ENCODE measurements around the gene FAM222A. TPM values are rescaled to one million over a fixed set of nuclear protein-coding genes. Genes with fewer than 3 reads are reported as not detected.

Gene FAM222A
- total RNA-seq, 2 experiments from 2014 or later, result 0.70 to 1.6 TPM

GRCh38 chr12:109802828-109803227 is 89.2 kb downstream of the FAM222A start:
- Mint-ChIP-seq H3K9me3 (ENCODE audit: low read depth) (no peaks in the 10 kb centered on the region), H3K36me3 (no peaks in the 10 kb centered on the region), H3K27me3 (no peaks in the 10 kb centered on the region), H3K4me3 (no peak overlapping the region), H3K4me1 (no peaks in the 10 kb centered on the region), H3K27ac (no peak overlapping the region)
- no peak for DNase-seq
- no peak for ATAC-seq
- CTCF ChIA-PET, result no interaction called here

- DNase-seq (no peak), ATAC-seq (no peak)
- Mint-ChIP-seq H3K4me1 (no peaks in the 10 kb centered on the region), H3K27ac (no peak overlapping the region), H3K9me3 (ENCODE audit: low read depth) (no peaks in the 10 kb centered on the region), H3K27me3 (no peaks in the 10 kb centered on the region), H3K4me3 (no peak overlapping the region), H3K36me3 (no peaks in the 10 kb centered on the region)
- CTCF ChIA-PET, result interaction anchor here (1.2 to 5.4 kb wide), 5 partner anchors 22 to 85 kb away, joined by 3 to 103 read pairs (median 12); no protein-coding TSS in a partner anchor
Observed at GRCh38 chr12:109803678-109804077, 90.1 kb downstream of the FAM222A start.

GRCh38 chr12:109804820-109805761 is 91.5 kb downstream of the FAM222A start:
- H3K9me3 Mint-ChIP-seq (ENCODE audit: low read depth), result no peaks in the 10 kb centered on the region
- CTCF ChIA-PET, result interaction anchor here (0.7 to 5.4 kb wide), 21 partner anchors 8 to 644 kb away, joined by 3 to 103 read pairs (median 4); no protein-coding TSS in a partner anchor
- no peak overlapping the region for H3K4me3 Mint-ChIP-seq
- no peaks in the 10 kb centered on the region for H3K36me3 Mint-ChIP-seq
- no peaks in the 10 kb centered on the region for H3K27me3 Mint-ChIP-seq
- H3K27ac Mint-ChIP-seq, result no peak overlapping the region
- DNase-seq (peak; percentile 74), ATAC-seq (peak; percentile 76)
- no peaks in the 10 kb centered on the region for H3K4me1 Mint-ChIP-seq

- H3K27ac Mint-ChIP-seq, result no peak overlapping the region
- ATAC-seq (no peak), DNase-seq (no peak)
- no peak overlapping the region for H3K4me3 Mint-ChIP-seq
- H3K9me3 Mint-ChIP-seq (ENCODE audit: low read depth), result no peaks in the 10 kb centered on the region
- CTCF ChIA-PET, result interaction anchor here (5.4 kb wide), 1 partner anchor 35 kb away, joined by 103 read pairs; no protein-coding TSS in a partner anchor
- H3K27me3 Mint-ChIP-seq, result no peaks in the 10 kb centered on the region
- H3K36me3 Mint-ChIP-seq, result no peaks in the 10 kb centered on the region
- H3K4me1 Mint-ChIP-seq, result no peaks in the 10 kb centered on the region
Observed at GRCh38 chr12:109807954-109808643, 94.5 kb downstream of the FAM222A start.

- DNase-seq, result no peak
- CTCF ChIA-PET, result interaction anchor here (1.9 to 5.4 kb wide), 2 partner anchors 34 to 36 kb away, joined by 6 to 103 read pairs; no protein-coding TSS in a partner anchor
- Mint-ChIP-seq H3K9me3 (ENCODE audit: low read depth) (no peaks in the 10 kb centered on the region), H3K4me1 (no peaks in the 10 kb centered on the region), H3K27ac (no peak overlapping the region), H3K4me3 (no peak overlapping the region), H3K36me3 (no peaks in the 10 kb centered on the region), H3K27me3 (no peaks in the 10 kb centered on the region)
- ATAC-seq, result no peak
Observed at GRCh38 chr12:109808876-109809646, 95.4 kb downstream of the FAM222A start.

- CTCF ChIA-PET, result interaction anchor here (1.9 kb wide), 1 partner anchor 34 kb away, joined by 6 read pairs; no protein-coding TSS in a partner anchor
- DNase-seq (no peak), ATAC-seq (no peak)
- Mint-ChIP-seq H3K4me1 (no peaks in the 10 kb centered on the region), H3K4me3 (no peak overlapping the region), H3K27me3 (no peaks in the 10 kb centered on the region), H3K27ac (no peak overlapping the region), H3K9me3 (ENCODE audit: low read depth) (no peaks in the 10 kb centered on the region), H3K36me3 (no peaks in the 10 kb centered on the region)
Observed at GRCh38 chr12:109810954-109811623, 97.5 kb downstream of the FAM222A start.

GRCh38 chr12:109811624-109811995 is 98.0 kb downstream of the FAM222A start:
- H3K27me3 Mint-ChIP-seq, result no peaks in the 10 kb centered on the region
- H3K27ac Mint-ChIP-seq, result no peak overlapping the region
- CTCF ChIA-PET, result interaction anchor here (1.1 to 1.2 kb wide), 2 partner anchors 31 to 34 kb away, joined by 3 to 4 read pairs; no protein-coding TSS in a partner anchor
- DNase-seq (no peak), ATAC-seq (no peak)
- H3K4me3 Mint-ChIP-seq, result no peak overlapping the region
- H3K4me1 Mint-ChIP-seq, result no peaks in the 10 kb centered on the region
- no peaks in the 10 kb centered on the region for H3K36me3 Mint-ChIP-seq
- no peaks in the 10 kb centered on the region for H3K9me3 Mint-ChIP-seq (ENCODE audit: low read depth)

- H3K36me3 Mint-ChIP-seq, result no peaks in the 10 kb centered on the region
- H3K9me3 Mint-ChIP-seq (ENCODE audit: low read depth), result no peaks in the 10 kb centered on the region
- no peaks in the 10 kb centered on the region for H3K4me1 Mint-ChIP-seq
- no peak for DNase-seq
- no peak overlapping the region for H3K27ac Mint-ChIP-seq
- no peak for ATAC-seq
- CTCF ChIA-PET, result interaction anchor here (1.5 kb wide), 1 partner anchor 31 kb away, joined by 3 read pairs; no protein-coding TSS in a partner anchor
- no peak overlapping the region for H3K4me3 Mint-ChIP-seq
- H3K27me3 Mint-ChIP-seq, result no peaks in the 10 kb centered on the region
Observed at GRCh38 chr12:109813810-109814416, 100.3 kb downstream of the FAM222A start.

- Mint-ChIP-seq H3K27ac (no peak overlapping the region), H3K4me3 (no peak overlapping the region), H3K27me3 (peaks cover 3% of the 10 kb centered on the region), H3K9me3 (ENCODE audit: low read depth) (no peaks in the 10 kb centered on the region), H3K36me3 (no peaks in the 10 kb centered on the region), H3K4me1 (no peaks in the 10 kb centered on the region)
- CTCF ChIA-PET, result interaction anchor here (1.5 kb wide), 1 partner anchor 31 kb away, joined by 3 read pairs; no protein-coding TSS in a partner anchor
- ATAC-seq (no peak), DNase-seq (no peak)
Observed at GRCh38 chr12:109814600-109815150, 101.0 kb downstream of the FAM222A start.

GRCh38 chr12:109815225-109815624 is 101.6 kb downstream of the FAM222A start:
- no peaks in the 10 kb centered on the region for H3K4me1 Mint-ChIP-seq

GRCh38 chr12:109815757-109816617 is 102.4 kb downstream of the FAM222A start:
- CTCF ChIA-PET, result interaction anchor here (1.0 kb wide), 1 partner anchor 11 kb away, joined by 4 read pairs; no protein-coding TSS in a partner anchor
- no peaks in the 10 kb centered on the region for H3K9me3 Mint-ChIP-seq (ENCODE audit: low read depth)
- no peaks in the 10 kb centered on the region for H3K36me3 Mint-ChIP-seq
- peaks cover 7% of the 10 kb centered on the region for H3K27me3 Mint-ChIP-seq
- no peaks in the 10 kb centered on the region for H3K4me1 Mint-ChIP-seq
- ATAC-seq, result no peak
- no peak for DNase-seq
- H3K4me3 Mint-ChIP-seq, result no peak overlapping the region
- no peak overlapping the region for H3K27ac Mint-ChIP-seq

More at GRCh38 chr12:109815225-109815624, 101.6 kb downstream of the FAM222A start:
- no peaks in the 10 kb centered on the region for H3K36me3 Mint-ChIP-seq
- no peak overlapping the region for H3K4me3 Mint-ChIP-seq
- H3K9me3 Mint-ChIP-seq (ENCODE audit: low read depth), result no peaks in the 10 kb centered on the region
- ATAC-seq (no peak), DNase-seq (no peak)
- peaks cover 7% of the 10 kb centered on the region for H3K27me3 Mint-ChIP-seq
- H3K27ac Mint-ChIP-seq, result no peak overlapping the region
- CTCF ChIA-PET, result interaction anchor here (1.5 kb wide), 1 partner anchor 30 kb away, joined by 3 read pairs; no protein-coding TSS in a partner anchor

All from activated CD8-positive, alpha-beta memory T cell treated with anti-CD3 and anti-CD28 coated beads, Interleukin-2, amount 10 ng/mL, durations not matched to agents 7 days and 5 days (primary cell).